NK-92 (cell line): ENCODE data around the gene KCTD17.

Experiments used
- DNase-seq: peaks from one replicate; lab custom pipeline; 2025; ENCODE audit not compliant: unreplicated experiment; lab: John Stamatoyannopoulos, UW

Gene KCTD17

DNA sequence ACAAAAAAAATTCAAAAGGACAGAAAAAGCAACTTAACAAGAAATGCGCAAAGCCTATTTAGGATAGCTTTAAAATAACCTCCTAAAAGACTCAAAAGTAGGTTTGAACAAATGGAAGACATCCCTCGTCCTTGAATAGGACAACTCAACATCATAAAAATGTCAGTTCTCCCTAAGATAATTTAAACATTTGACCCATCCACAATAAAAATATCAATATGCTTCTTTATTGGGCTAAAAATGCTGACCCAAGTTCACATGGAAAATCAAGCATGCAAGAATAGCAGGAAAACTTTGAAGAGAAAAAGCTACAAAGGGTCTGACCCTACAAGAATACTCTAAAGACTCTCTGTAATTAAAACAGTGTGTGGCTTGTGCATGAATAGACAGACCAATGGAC lies 12.1 kb upstream of the KCTD17 start:
- DNase-seq: no peak

DNA sequence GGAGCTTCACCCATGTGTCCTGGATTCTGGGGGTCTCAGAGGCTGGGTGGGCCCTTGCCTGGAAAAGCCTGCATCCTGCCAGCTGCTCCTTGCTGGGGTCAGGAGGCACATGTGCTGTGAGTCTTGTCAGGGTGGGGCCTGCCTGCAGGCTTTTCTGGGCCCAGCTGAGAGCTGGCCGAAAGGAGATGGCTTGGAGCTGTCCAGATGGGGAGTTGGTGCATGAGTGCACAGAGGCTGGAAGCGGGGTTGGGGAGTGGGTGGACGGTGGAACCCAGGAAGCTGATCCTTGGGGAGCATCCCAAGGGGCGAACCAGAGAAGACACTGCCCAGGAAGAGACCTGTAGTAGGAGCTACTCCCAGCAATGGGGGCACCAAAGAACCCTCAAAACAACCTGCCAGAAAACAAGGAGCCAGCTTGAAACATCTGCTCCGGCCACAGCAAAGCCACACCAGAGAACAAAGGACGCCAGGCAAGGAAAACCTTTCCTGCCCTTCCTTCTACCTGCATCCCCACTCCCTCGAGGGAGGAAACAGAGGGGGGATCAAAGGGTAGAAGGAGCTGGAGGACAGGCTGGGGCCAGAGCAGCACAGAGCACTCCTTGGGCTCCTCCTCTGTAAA lies 8.2 kb upstream of the KCTD17 start:
- no peak for DNase-seq

DNA sequence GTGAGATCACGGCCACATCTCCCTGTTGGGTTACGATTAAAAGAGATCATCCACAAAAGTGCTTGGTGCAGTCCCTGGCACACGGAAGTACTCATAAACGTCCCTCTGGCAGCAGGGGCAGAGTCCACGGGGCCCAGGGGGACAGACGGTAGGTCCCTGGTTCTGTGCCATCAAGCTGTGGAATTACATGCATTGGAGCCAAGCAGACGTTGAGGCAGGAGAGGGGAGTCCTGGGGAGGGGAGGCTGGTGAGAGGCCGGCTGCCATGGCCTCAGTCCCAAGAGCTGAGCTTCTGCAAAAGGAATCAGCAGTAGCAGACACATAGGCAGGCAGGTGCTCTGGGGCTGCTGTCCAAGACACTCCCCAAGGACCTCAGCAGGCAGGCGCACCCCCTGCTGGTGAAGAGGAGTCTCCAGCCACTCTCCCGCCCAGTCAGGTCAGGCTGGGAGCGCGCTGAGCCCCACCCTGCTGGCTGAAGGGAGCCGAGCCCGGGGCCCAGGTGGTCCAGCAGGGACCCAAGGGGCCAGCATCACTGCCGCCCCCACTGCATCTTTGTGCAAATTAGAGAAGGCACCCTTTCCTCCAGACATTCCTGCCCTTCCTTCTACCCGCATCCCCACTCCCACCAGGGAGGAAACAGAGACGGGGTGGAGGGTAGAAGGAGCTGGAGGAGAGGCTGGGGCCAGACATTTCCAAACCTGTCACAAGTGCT lies 7.6 kb upstream of the KCTD17 start:
- DNase-seq: no peak

DNA sequence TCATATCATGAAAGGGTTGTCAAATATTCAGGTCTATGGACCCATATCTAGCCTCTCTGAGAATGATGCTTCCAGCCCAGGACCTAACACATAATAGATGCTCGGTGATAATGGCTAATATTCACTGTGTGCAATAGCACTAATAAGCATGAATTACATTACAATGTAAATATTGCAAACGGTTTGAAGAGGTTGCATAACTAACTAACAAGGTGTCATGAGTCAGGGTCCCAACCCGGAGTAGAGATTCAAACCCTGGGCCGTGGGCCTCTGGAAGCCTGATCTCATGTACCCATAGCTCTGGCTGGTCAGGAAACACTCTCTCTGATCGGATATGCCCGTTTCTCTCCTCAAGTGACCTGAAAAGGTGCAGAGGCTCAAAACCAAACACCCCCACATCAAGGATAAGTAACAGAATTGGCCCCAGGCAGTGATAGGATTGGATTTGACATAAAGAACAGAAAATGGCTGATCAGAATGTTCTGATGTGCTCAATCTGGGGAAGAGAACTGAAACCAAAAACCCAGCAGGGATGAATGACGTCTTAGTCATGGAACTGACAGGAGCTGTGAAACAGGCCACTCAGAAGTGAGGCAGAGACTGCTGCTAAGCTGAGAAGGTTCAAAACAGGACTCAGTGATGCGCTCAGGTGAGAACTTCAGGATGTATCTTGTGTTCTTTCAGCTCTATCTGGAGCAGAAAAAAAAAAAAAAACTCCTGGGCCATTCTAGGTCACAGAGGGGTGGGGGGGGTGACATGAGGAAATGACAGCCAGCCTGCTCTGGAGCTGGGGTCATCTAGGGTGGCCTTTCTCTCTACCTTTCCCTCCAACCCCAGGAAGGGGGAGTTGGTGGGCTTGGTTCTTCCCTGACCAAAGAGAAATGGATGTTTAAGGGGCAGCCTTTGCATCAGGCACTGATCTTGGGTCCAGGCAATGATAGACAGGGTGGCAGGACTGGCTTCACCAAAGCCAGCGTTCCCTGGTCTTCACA lies 6.6 kb upstream of the KCTD17 start:
- no peak for DNase-seq

DNA sequence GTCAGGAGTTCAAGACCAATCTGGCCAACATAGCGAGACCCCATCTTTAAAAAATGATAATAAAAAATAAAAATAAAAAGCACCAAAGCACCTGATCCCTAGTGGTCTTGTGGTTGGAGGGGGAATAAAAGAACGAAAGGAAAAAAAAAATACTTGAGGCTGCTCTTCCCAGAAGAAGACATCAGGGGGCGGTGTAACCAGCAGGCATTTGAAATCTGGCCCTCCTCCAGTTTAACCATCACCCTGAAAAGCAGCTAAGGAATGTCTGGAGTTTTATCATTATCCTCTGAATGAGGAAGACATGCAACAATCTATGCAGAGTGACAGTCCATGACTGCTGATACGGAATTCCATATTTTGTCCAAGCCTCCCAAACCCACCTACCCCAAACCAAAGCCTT lies 5.6 kb upstream of the KCTD17 start:
- no peak for DNase-seq

DNA sequence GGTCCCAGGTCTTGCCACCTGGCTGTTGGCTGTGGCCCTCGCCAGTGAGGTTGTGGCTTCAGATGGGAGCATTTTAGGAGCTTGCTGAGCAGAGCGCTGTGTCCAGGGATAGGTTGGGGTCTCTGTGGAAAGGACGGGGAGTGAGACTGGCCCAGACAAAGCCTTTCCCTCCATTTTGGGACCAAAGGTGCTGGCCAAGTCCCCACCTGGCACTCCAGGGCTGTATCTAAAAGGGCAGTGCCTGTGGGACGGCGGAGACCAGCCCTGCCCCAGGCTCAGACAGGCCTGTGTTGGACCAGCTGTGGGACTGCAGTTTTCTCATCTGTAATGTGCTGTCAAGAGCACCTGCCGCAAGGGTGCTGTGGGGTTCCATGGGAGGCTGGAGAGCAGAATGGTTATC lies 5.0 kb upstream of the KCTD17 start:
- DNase-seq: no peak

DNA sequence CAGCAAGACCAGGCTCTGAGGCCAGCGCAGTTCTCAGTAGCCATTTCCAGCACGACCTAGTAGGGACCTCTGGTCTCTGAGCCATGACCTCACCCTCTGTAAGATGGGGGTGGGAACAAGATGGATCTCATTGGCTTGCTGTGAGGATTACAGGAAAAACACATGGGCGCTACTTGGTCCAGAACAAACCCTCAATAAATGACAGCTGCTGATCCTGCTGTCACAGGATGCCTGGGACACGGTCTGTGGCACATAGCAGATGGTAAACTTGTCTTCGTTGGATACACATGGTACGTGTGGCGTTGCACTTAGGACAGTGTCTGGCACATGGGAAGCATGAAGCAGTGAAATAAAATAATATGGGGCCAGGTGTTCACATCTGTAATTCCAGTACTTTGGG lies 4.5 kb upstream of the KCTD17 start:
- no peak for DNase-seq

DNA sequence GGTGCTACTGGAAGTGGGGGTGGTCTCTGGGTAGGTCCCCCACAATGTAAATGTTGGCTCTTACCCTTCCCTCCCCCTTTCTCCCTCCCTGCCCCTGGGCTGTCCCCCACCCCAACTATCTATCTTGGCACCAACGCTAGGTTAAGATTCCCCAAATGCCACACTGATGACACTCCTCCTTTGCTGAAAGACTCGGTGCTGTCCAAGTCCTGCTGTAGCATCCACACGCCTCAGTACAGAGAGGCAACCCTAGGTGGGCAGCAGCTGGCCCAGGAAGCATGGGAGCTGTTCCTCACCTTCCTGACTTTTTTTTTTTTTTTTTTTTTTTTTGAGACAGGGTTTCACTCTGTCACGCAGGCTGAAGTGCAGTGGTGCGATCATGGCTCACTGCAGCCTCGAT lies 3.4 kb upstream of the KCTD17 start:
- no peak for DNase-seq

DNA sequence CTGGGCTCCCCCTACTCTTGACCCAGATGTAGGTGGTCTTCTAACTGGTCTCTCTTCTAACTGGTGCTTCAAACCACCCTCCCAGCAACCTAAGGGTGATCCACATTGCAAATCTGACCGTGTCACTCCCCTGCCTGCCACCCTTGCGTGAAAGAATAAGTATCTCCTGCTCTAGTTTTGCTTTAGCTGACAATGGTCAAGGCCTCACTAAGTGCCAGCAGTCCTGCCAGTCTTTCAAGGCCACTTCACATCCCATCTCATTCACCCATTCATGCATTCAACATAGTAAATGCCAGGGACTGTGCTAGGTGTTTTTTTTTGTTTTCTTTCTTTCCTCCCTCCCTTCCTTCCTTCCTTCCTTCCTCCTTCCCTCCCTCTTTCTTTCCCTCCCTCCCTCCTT lies 2.3 kb upstream of the KCTD17 start:
- no peak for DNase-seq

DNA sequence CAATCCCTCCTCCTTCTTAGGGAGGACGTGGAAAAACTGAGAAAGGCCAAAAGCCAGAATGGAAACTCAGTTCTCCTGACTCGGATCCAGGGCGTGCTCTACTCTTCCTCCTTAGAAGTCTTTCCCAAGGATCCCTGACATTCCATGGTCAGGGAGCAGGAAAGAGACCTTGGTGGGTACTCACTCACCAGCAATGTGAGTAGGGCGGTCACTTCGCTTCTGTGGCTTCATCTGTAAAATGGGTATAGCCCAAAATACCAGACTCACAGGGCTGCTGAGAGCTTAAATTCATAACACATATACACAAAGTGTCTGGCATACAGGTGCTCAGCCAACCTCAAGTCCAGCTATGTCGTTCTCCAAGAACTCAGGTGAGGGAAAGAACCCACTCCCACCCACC lies 629 bp upstream of the KCTD17 start:
- DNase-seq: no peak

DNA sequence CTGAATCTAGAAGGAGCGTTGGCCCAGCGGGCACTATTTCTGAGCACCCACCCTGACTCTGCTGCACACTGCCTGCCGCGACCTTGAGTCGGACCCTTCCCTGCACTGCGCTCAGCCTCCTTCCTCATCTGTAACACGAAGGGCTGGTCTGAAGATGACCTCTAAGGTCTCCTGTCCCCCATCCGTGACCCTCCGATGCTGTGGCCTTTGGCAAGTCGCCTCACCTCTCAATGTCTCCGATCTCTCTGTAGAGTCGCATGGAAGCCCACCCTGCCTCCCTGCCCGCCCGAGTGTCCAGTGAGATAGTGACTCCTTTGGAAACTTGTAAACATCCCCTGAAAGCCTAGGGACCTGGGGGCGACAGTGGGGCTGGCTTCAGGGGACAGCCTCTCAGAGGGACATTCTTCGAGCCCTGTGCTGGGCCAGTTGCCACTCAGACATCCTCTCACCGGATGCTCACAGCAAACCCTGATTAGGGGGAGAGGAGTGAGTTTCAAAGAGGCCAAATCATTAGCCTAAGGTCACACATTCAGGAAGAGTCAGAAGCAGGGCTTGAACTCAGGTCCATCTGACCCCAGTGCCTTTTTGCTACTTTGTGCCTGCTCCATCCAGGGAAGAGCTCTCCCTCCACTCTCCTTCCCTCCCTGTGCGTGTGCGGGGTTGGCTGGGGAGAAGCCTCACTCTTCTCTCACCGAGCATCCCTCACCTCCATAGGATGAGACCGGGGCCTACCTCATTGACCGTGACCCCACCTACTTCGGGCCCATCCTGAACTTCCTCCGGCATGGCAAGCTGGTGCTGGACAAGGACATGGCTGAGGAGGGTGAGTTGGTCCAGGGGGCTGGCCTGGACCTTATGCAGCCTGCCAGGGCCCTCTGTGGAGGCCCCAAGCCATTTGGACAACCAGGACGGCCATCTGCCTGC lies 1.1 kb downstream of the KCTD17 start:
- no peak for DNase-seq

DNA sequence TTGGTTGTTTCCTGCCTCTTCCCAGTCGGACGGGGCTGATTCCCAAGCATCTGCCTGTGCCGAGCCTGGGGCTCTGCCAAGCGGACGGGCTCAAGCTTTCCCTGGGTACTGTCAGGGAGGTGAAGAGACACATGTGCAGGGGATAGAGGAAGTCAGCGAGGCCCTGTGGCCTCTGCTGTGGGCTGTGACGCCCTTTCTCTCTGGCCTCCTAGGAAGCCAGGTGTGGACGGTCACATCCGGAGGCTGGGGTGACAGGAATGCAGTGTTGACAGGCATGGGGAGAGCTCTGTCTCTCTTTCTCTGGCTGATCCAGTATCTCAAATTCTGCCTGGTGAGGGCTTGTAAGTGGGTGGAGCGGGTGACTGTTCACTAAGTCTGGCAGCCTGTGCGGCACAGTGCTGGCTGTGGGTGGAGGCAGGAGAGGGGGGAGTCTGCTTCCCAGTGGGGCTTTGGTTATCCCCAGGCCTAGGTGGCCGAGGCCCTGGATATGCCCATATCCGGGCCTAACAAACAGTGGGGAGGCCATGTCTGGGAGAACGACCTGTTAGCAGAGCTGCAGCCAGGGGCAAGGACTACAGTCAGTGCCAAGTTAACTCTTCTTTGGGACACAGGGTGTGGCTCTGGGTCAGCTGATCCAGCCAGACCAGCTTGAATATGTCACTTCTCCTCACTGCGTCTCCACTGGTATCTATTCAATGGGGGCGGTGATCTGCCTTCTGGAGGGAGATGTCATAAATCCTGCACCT lies 1.9 kb downstream of the KCTD17 start:
- DNase-seq: no peak

DNA sequence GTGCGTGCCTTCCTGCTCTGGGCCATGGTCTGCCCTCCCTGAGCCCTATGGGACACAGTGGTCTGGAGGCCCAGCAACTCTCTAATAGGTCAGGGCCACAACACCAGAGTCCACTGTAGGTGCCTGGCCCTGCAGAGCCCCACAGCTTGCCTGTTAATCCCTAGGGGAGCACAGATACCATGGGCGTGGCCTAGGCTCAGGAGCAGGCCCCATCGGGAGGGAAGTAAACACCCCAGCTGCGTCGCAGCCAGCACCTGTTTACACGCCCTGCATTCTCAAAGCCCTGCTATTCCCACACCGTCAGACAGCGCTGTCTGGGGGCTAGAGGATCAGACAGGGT lies 2.5 kb downstream of the KCTD17 start:
- no peak for DNase-seq

DNA sequence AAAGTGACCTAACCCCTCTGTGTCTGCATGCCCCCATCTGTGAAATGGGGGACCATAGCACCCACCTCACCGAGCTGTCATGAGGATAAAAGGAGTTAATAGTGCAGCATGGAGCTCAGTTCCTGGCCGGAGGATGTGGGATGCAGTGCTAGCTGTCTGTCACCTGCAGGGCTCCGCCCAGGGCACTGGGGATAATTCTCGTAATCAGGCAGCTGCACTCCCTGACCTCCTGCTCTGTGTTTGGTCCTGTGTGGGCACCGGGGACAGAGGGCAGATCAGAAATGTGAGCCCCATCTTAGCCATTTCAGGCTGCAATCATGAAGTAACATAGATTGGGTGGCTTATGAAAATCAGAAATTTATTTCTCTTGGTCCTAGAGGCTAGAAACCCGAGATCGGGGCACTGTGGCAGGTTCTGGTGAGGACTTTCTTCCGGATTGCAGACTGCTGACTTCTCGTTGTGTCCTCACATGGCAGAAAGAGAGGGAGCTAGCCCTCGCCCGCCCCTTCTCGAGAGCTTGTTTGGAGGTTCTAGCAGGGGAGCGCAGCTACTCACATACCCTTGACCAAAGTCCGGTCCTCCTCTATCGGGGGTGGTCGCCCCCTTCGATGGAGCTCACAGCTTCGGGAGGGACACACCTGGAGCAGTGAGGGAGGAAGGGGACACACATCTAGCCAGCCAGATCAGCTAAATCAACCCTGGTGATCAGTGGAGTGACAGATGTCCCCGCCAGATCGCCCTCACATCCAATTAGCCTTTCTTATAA lies 3.2 kb downstream of the KCTD17 start:
- no peak for DNase-seq

DNA sequence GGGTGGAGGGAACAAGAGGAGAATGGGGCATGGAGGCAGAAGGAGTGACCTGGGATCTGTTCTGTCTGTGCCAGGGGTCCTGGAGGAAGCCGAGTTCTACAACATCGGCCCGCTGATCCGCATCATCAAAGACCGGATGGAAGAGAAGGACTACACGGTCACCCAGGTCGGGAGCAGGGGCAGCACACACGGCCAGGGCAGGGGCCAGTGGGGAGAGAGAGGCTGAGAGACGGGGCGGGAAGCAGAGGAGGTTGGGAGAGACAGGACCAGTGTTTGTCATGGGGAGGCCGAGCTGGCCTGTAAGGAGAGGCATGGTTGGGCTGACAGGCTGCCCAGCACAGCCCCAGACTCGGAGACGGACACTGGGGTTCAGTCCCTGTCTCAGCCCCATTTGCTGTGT lies 4.7 kb downstream of the KCTD17 start:
- no peak for DNase-seq

DNA sequence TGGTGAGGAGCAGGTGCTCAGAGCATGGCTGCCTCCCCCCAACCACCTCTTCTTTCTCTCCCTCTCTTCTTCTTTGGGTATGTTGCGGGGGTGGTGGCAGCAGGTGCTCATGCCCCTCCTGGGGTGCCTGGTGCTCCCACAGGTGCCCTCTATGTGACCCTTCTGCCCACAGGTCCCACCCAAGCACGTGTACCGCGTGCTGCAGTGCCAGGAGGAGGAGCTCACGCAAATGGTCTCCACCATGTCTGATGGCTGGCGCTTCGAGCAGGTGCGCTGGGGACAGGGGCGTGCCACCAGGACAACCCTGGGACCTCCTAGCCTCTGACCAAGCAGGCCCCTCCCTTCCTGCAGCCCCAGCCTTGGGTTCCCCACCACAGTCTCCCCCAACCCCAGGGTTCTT lies 5.7 kb downstream of the KCTD17 start:
- no peak for DNase-seq

DNA sequence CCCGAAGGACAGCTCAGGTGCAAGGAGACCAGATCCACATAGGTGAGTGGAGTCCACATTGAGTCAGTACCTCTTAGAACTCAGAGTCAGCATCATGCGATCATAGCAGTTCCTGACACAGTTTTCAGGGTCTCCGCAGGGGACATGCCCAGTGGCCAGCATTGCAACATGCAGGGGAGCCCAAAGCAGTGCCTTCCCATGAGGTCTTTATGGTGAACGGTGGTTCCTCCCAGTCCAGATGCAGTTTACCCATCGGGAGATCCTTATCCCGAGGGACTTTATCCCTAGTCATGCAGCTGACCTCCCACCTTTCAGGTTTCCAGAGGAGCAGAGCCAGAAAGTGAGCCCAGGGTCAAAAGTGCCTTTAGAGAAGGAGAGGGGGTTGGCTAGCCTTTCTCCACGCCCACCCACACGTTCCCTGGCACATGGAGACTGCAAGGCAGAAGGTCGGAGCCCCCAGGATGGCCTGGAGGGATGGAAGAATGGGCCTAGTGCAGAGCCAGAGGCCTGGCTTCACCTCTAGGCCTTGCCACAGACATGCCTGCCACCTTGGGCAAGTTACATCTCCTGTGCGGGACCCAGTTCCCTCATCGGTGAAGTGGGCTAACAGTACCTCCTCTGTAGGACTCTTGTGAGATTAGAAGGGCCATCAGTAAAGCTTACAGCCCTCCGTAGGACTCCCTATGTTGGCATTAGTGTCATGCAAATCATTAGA lies 6.4 kb downstream of the KCTD17 start:
- no peak for DNase-seq

DNA sequence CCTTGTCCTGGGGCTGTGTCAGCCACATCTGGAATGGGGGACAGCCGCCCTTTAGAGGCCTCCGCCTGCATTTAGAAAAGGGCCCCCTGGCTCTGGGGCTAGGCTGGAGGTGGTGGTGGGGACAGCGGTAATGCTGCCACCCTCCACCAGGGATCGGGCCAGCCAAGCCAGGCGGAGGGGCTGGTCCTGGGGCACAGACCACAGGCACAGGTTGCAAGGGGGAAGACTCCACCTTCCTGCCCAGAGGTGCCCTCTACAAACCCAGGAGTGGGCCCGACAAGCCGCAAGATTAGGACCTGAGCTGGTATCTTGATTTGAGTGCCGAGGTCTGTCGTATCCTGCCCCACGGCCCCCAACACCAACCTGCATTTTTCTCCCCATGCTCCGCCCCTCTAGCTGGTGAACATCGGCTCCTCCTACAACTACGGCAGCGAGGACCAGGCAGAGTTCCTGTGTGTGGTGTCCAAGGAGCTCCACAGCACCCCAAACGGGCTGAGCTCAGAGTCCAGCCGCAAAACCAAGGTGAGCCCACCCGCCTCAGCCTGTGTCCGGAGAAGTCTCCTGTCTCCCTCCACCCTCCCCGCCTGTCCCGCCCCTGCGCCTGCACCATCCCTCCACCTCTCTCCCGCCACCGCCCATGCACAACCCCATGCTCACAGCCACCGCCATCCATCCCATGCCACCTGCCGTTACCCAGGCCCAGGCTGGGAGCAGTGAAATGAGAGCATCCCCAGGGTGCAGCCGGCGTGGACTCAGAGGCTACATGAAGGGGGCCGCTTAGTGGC lies 7.6 kb downstream of the KCTD17 start:
- no peak for DNase-seq
